IPS-15b (cell line): ENCODE results near the gene EIF1.

Experiments used
- H3K27me3 ChIP-seq: one replicate; pipeline ENCODE4 v1.6.1; 2013; ENCODE audit warnings: low read length; ENCODE audit not compliant: control insufficient read depth, insufficient read depth
- H3K36me3 ChIP-seq: one replicate; pipeline ENCODE4 v1.6.1; 2013; ENCODE audit warnings: low read length; ENCODE audit not compliant: control insufficient read depth, insufficient read depth
- H3K4me1 ChIP-seq: one replicate; pipeline ENCODE4 v1.6.1; 2013; ENCODE audit warnings: mild to moderate bottlenecking, low read length; ENCODE audit not compliant: control insufficient read depth, insufficient read depth
- H3K4me3 ChIP-seq: one replicate; pipeline ENCODE4 v1.5.1; 2013; ENCODE audit warnings: low read depth, low read length
- H3K9ac ChIP-seq: one replicate; pipeline ENCODE4 v1.6.1; 2013; ENCODE audit warnings: low read depth, mild to moderate bottlenecking, low read length
- H3K9me3 ChIP-seq: one replicate; pipeline ENCODE4 v1.6.1; 2013; ENCODE audit warnings: mild to moderate bottlenecking, low read length; ENCODE audit not compliant: control insufficient read depth, insufficient read depth

The EIF1 gene

GRCh38 chr17:41724476-41725050, 35.9 kb downstream of the EIF1 start:
- Histone ChIP-seq H3K36me3 (no peaks in the 10 kb centered on the region), H3K27me3 (no peaks in the 10 kb centered on the region), H3K9me3 (no peaks in the 10 kb centered on the region), H3K9ac (no peak overlapping the region), H3K4me3 (no peak overlapping the region), H3K4me1 (no peaks in the 10 kb centered on the region)

GRCh38 chr17:41725134-41725533, 36.4 kb downstream of the EIF1 start:
- no peaks in the 10 kb centered on the region for H3K4me1 ChIP-seq
- H3K36me3 ChIP-seq, result no peaks in the 10 kb centered on the region
- no peak overlapping the region for H3K9ac ChIP-seq
- H3K27me3 ChIP-seq, result no peaks in the 10 kb centered on the region
- H3K9me3 ChIP-seq, result no peaks in the 10 kb centered on the region
- no peak overlapping the region for H3K4me3 ChIP-seq

- Histone ChIP-seq H3K9me3 (no peaks in the 10 kb centered on the region), H3K36me3 (no peaks in the 10 kb centered on the region), H3K9ac (no peak overlapping the region), H3K4me1 (no peaks in the 10 kb centered on the region), H3K4me3 (no peak overlapping the region), H3K27me3 (peaks cover 19% of the 10 kb centered on the region)
Measured at GRCh38 chr17:41728056-41728455, 39.4 kb downstream of the EIF1 start.

- H3K36me3 ChIP-seq, result no peaks in the 10 kb centered on the region
- no peak overlapping the region for H3K9ac ChIP-seq
- H3K4me1 ChIP-seq, result no peaks in the 10 kb centered on the region
- H3K27me3 ChIP-seq, result peaks cover 38% of the 10 kb centered on the region
- H3K4me3 ChIP-seq, result no peak overlapping the region
- H3K9me3 ChIP-seq, result no peaks in the 10 kb centered on the region
Measured at GRCh38 chr17:41730479-41730878, 41.8 kb downstream of the EIF1 start.

- Histone ChIP-seq H3K4me1 (no peaks in the 10 kb centered on the region), H3K4me3 (no peak overlapping the region), H3K9me3 (no peaks in the 10 kb centered on the region), H3K9ac (no peak overlapping the region), H3K36me3 (no peaks in the 10 kb centered on the region), H3K27me3 (peaks cover 51% of the 10 kb centered on the region)
Measured at GRCh38 chr17:41731836-41732235, 43.2 kb downstream of the EIF1 start.

- Histone ChIP-seq H3K4me1 (peaks cover 4% of the 10 kb centered on the region), H3K27me3 (peaks cover 62% of the 10 kb centered on the region), H3K4me3 (peak overlapping the region; percentile 59), H3K36me3 (no peaks in the 10 kb centered on the region), H3K9me3 (no peaks in the 10 kb centered on the region), H3K9ac (no peak overlapping the region)
Measured at GRCh38 chr17:41733348-41734138, 44.9 kb downstream of the EIF1 start.

- Histone ChIP-seq H3K4me1 (peaks cover 4% of the 10 kb centered on the region), H3K9ac (peak within 1 kb of the TSS; percentile 91), H3K9me3 (no peaks in the 10 kb centered on the region), H3K4me3 (peak within 1 kb of the TSS; percentile 59), H3K36me3 (no peaks in the 10 kb centered on the region), H3K27me3 (peaks cover 62% of the 10 kb centered on the region)
Measured at GRCh38 chr17:41734139-41734948, 45.7 kb downstream of the EIF1 start, which contains the start of gene HAP1. Gene HAP1, minus strand, starts transcription at chr17:41734643. Its CDS starts 9 bp downstream, at chr17:41734634.

GRCh38 chr17:41734949-41735313, 46.2 kb downstream of the EIF1 start:
- no peaks in the 10 kb centered on the region for H3K36me3 ChIP-seq
- H3K4me1 ChIP-seq, result peaks cover 4% of the 10 kb centered on the region
- H3K9ac ChIP-seq, result peak overlapping the region; percentile 91
- no peaks in the 10 kb centered on the region for H3K9me3 ChIP-seq
- peak overlapping the region; percentile 59 for H3K4me3 ChIP-seq
- H3K27me3 ChIP-seq, result peaks cover 62% of the 10 kb centered on the region

- Histone ChIP-seq H3K4me1 (peaks cover 4% of the 10 kb centered on the region), H3K9ac (no peak overlapping the region), H3K27me3 (peaks cover 62% of the 10 kb centered on the region), H3K9me3 (no peaks in the 10 kb centered on the region), H3K4me3 (no peak overlapping the region), H3K36me3 (no peaks in the 10 kb centered on the region)
Measured at GRCh38 chr17:41735744-41736143, 47.1 kb downstream of the EIF1 start.

- H3K4me1 ChIP-seq, result peaks cover 4% of the 10 kb centered on the region
- no peak overlapping the region for H3K9ac ChIP-seq
- no peaks in the 10 kb centered on the region for H3K36me3 ChIP-seq
- H3K27me3 ChIP-seq, result peaks cover 52% of the 10 kb centered on the region
- no peak overlapping the region for H3K4me3 ChIP-seq
- no peaks in the 10 kb centered on the region for H3K9me3 ChIP-seq
Measured at GRCh38 chr17:41736983-41737679, 48.4 kb downstream of the EIF1 start.

GRCh38 chr17:41737680-41738023, 49.0 kb downstream of the EIF1 start:
- Histone ChIP-seq H3K36me3 (no peaks in the 10 kb centered on the region), H3K27me3 (peaks cover 47% of the 10 kb centered on the region), H3K9me3 (no peaks in the 10 kb centered on the region), H3K9ac (no peak overlapping the region), H3K4me3 (no peak overlapping the region), H3K4me1 (peaks cover 4% of the 10 kb centered on the region)
